Heart right ventricle (tissue), 16 donors: Measurements from ENCODE around the gene IL19. TPM values are rescaled to one million over a fixed set of nuclear protein-coding genes. Genes with fewer than 3 reads are reported as not detected.
A peak's percentile ranks its signal among the peaks of the same experiment; 100 is the strongest.

Experiments
- ATAC-seq, 8 donors: fragments of 200-7000 bp; cut with Tn5 transposase; one replicate each; pipeline ENCODE4 v1.9.1; 2020; ENCODE audit warnings: mild to moderate bottlenecking in 8 of 8, moderate library complexity in 8 of 8, moderate number of reproducible peaks in 1 of 8
- DNase-seq, 2 donors: peaks; one replicate each; pipeline ENCODE4 v3.0.0-alpha.2; 2020
- H3K27ac ChIP-seq, 10 donors: fragments of 200-600 bp; sonication (generic) in 2 of 10; one replicate each; pipeline versions ENCODE4 v1.5.0 to v1.8.0; 2020 to 2022; ENCODE audit warnings: mild to moderate bottlenecking in 3 of 10
- H3K27me3 ChIP-seq, 7 donors: fragments of 200-600 bp; one replicate each; pipeline ENCODE4 v1.8.0; 2021 to 2022; ENCODE audit warnings: mild to moderate bottlenecking in 2 of 7
- H3K36me3 ChIP-seq, 9 donors: fragments of 200-600 bp; sonication (generic) in 1 of 9; one replicate each; pipeline versions ENCODE4 v1.5.0 to v1.8.0; 2020 to 2022; ENCODE audit warnings: mild to moderate bottlenecking in 2 of 9
- H3K4me1 ChIP-seq, 9 donors: fragments of 200-600 bp; sonication (generic) in 1 of 9; one replicate each; pipeline versions ENCODE4 v1.5.0 to v1.8.0; 2020 to 2022; ENCODE audit warnings: mild to moderate bottlenecking in 4 of 9
- H3K4me3 ChIP-seq, 10 donors: fragments of 200-600 bp; sonication (generic) in 2 of 10; one replicate each; pipeline versions ENCODE4 v1.5.0 to v1.8.0; 2020 to 2022; ENCODE audit warnings: mild to moderate bottlenecking in 7 of 10, moderate library complexity in 2 of 10
- H3K9me3 ChIP-seq, 11 donors: fragments of 200-600 bp in 10 of 11; sonication (generic) in 2 of 11; one replicate each; pipeline versions ENCODE4 v1.5.0 to v1.8.0; 2013 to 2022; ENCODE audit warnings: mild to moderate bottlenecking in 2 of 11, control low read depth in 1 of 11, moderate library complexity in 1 of 11
- CTCF ChIP-seq, 9 donors: fragments of 200-600 bp; sonication (generic) in 2 of 9; IDR thresholded peaks; one replicate each; pipeline versions ENCODE4 v1.5.0 to v1.8.0; 2021 to 2022; ENCODE audit warnings: antibody characterized with exemption in 9 of 9, mild to moderate bottlenecking in 5 of 9, moderate library complexity in 1 of 9
- WGBS, 2 donors: extraction: QIAGEN DNeasy Blood & Tissue Kit; methylation state at CpG; one replicate each; pipeline ENCODE4 v1.1.7; 2013; ENCODE audit warnings: inconsistent platforms in 1 of 2; 5-methylcytosine and 5-hydroxymethylcytosine counted together
- intact Hi-C, 10 donors: fragments of 100-400 bp; cut with DNase I; formaldehyde crosslinking; loops; one replicate each; pipeline versions ENCODE4 v1.11.1 to v1.14.2; 2022
- polyA plus RNA-seq, 2 donors: library from polyadenylated mRNA; stranded (reverse); fragments of 200-250 nt; gene quantifications; one replicate each; pipeline ENCODE4 v1.2.3, GENCODE V29; 2013
- total RNA-seq, 10 donors: library from RNA; stranded (reverse); fragmentation: NEBNext Ultra II Directional in 3 of 10; extraction: Animal tissue kit (Norgen Biotek cat#: 25700) in 3 of 10; gene quantifications; one replicate each; pipeline versions ENCODE4 v1.2.1 to v1.2.4, GENCODE V29; 2021 to 2023
- donor health status: Arrhythmogenic right ventricular cardiomyopathy.
- donor health status: ischemic (EF 13 %, LVEDD 7.1; RV severe dilation, severe dysfunction).
- donor health status: healthy with polysubstance abuse.
- donor health status: DM: no; HTN: yes; CAD: no.
- donor health status: DM: no; HTN: no; CAD: no.
- donor health status: ischemic (EF 25% LVEDD 6.9; RV normal size, moderate dysfunction).
- donor health status: ischemic (EF 25% LVEDD 5.7; RV mildly dilated, moderate dysfunction).
- donor health status: healthy.
- donor health status: DM: yes; HTN: yes; CAD: no.
- donor health status: Ischemic cardiomyopathy.
- donor health status: ischemic (EF 35%, LVEDD 5.7; RV mildly dilated, moderate dysfunction).
- donor health status: nonischemic (EF 11% LVEDD 7.7; RV severe dilation, severe dysfunction).
- donor health status: DM: yes; HTN: yes; CAD: no.
- donor health status: PGD.
- donor health status: ischemic (EF 29% LVEDD 5.4; RV normal size, mild dysfunction).
- donor health status: nonischemic (EF 23%, LVEDD 6.1; RV moderate dilation, normal function).

IL19 gene
- total and polyA plus RNA-seq, 12 donors, result not detected

- 65 to 76% methylated on average over 2 of the region's 2 CpGs for WGBS, 2 donors
- TF ChIP-seq CTCF (IDR thresholded peaks at IDR 0.05), result no peak
- H3K4me1 ChIP-seq, result peaks cover 0 to 32% (median 0%) of the 10 kb centered on the region in 9 donors
Observed at GRCh38 chr1:206779638-206780037, 9.1 kb downstream of the IL19 start.

GRCh38 chr1:206782448-206782847 lies 11.9 kb downstream of the IL19 start:
- intact Hi-C loops, result no loop called here
- Histone ChIP-seq H3K9me3 (no peaks in the 10 kb centered on the region), H3K4me3 (no peak overlapping the region), H3K4me1 (peaks cover 0 to 41% (median 0%) of the 10 kb centered on the region in 9 donors), H3K36me3 (no peaks in the 10 kb centered on the region), H3K27me3 (no peaks in the 10 kb centered on the region), H3K27ac (no peak overlapping the region)
- 93 to 95% methylated on average over 2 of the region's 2 CpGs for WGBS, 2 donors
- TF ChIP-seq CTCF (IDR thresholded peaks at IDR 0.05), result no peak
- ATAC-seq (no peak), DNase-seq (no peak)

More at GRCh38 chr1:206779638-206780037, 9.1 kb downstream of the IL19 start:
- DNase-seq (no peak), ATAC-seq (no peak)
- H3K9me3 ChIP-seq, result no peaks in the 10 kb centered on the region
- no peak overlapping the region for H3K27ac ChIP-seq
- H3K4me3 ChIP-seq, result no peak overlapping the region
- H3K36me3 ChIP-seq, result no peaks in the 10 kb centered on the region
- intact Hi-C loops, result no loop called here
- H3K27me3 ChIP-seq, result peaks cover 0 to 4% (median 0%) of the 10 kb centered on the region in 7 donors

GRCh38 chr1:206783506-206783905 lies 12.9 kb downstream of the IL19 start:
- Histone ChIP-seq H3K27me3 (no peaks in the 10 kb centered on the region), H3K27ac (no peak overlapping the region), H3K4me1 (peaks cover 0 to 32% (median 0%) of the 10 kb centered on the region in 9 donors), H3K4me3 (no peak overlapping the region), H3K9me3 (no peaks in the 10 kb centered on the region), H3K36me3 (no peaks in the 10 kb centered on the region)
- WGBS, 2 donors, result 91 to 93% methylated on average over 7 of the region's 7 CpGs
- ATAC-seq (no peak), DNase-seq (no peak)
- TF ChIP-seq CTCF (IDR thresholded peaks at IDR 0.05), result no peak
- intact Hi-C loops, result no loop called here

- intact Hi-C loops, result no loop called here
- peaks cover 0 to 23% (median 0%) of the 10 kb centered on the region in 9 donors for H3K4me1 ChIP-seq
- H3K27me3 ChIP-seq, result no peaks in the 10 kb centered on the region
- peak overlapping the region in 1 of 10 donors; percentile 47 for H3K27ac ChIP-seq
- H3K9me3 ChIP-seq, result no peaks in the 10 kb centered on the region
- H3K36me3 ChIP-seq, result no peaks in the 10 kb centered on the region
- WGBS, 2 donors, result 90 to 95% methylated on average over 17 of the region's 17 CpGs
- no peak for DNase-seq
- no peak for TF ChIP-seq CTCF (IDR thresholded peaks at IDR 0.05)
- ATAC-seq, result no peak
- no peak overlapping the region for H3K4me3 ChIP-seq
Observed at GRCh38 chr1:206784471-206784903, 13.9 kb downstream of the IL19 start.
